NCI-H128 (cell line): ENCODE data around the gene OR1I1.
A peak's percentile ranks its signal among the peaks of the same experiment; 100 is the strongest.
"Not testable (repeated sequence)": the region's sequence is repeated elsewhere in the genome, so short reads cannot be mapped to it uniquely, and the experiment has no call there.

Experiments used
- DNase-seq: peaks from one replicate; lab custom pipeline; 2025; ENCODE audit not compliant: unreplicated experiment; lab: John Stamatoyannopoulos, UW

The OR1I1 gene, protein sequence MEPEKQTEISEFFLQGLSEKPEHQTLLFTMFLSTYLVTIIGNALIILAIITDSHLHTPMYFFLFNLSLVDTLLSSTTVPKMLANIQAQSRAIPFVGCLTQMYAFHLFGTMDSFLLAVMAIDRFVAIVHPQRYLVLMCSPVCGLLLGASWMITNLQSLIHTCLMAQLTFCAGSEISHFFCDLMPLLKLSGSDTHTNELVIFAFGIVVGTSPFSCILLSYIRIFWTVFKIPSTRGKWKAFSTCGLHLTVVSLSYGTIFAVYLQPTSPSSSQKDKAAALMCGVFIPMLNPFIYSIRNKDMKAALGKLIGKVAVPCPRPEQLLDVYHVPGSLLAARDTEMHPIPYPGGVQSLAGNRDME

DNA sequence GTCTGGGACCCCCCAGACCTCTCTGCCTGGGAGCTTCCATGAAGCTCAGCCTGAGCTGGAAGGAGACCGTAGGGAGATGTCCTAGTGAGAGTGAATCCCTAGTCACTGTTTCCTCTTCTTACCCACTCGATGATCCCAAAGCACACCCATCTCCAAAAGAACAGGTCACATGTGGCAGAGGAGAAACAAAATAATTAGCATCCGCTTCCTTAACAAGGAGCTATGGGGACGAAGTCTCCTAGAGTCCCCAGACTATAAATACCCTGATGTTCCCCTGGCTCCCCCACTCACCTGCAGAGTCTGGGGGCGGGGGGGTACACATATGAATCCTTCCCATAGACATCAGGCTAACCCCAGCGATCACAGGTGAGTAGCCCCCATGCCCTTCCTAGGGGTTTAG, at the start of gene OR1I1:
OR1I1 (plus strand) TSS at position 301 of the 400 bp plus-strand sequence. CDS start 4,855 bp downstream, outside the sequence.
- no peak for DNase-seq

DNA sequence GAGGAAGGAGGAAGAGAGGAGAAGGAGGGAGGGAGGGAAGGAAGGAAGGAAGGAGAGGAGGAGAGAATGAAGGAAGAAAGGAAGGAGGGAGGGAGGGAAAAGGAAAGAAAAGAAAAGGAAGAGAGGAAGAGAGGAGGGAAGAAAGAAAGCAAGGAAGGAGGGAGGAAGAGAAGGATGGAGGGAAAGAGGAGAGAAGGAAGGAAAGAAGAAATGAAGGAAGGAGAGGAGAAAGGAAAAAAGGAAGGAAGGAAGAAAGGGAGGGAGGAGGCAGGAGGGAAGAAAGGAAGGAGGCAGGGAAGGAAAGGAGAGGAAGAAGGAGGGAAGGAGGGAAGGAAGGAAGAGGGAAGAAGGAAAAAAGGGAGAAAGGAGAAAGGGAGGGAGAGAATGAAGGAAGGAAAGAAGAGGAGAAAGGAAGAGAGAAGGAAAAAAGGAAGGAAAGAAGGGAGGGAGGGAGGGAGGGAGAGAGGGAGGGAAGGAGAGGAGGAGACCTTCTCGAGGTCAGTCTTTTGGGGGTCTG, 46.2 kb upstream of the OR1I1 start:
- DNase-seq = no peak

DNA sequence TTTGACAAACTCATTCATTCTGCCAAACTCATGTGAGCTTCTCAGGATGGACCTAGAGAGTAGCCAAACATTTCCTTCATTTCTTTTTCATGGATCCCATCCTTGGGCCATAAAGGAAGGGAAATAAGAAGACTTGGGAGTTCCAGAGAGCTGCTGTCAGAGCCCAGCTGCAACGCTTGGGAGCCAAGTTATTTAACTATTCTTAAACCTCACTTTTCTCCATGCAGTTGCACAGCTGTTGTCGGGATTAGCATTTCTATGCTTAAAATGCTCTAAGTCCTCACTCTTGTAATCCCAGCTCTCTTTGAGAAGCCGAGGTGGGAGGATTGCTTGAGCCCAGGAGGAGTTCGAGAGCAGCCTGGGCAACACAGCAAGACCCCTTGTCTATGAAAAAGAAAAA, 44.4 kb upstream of the OR1I1 start:
- no peak for DNase-seq

DNA sequence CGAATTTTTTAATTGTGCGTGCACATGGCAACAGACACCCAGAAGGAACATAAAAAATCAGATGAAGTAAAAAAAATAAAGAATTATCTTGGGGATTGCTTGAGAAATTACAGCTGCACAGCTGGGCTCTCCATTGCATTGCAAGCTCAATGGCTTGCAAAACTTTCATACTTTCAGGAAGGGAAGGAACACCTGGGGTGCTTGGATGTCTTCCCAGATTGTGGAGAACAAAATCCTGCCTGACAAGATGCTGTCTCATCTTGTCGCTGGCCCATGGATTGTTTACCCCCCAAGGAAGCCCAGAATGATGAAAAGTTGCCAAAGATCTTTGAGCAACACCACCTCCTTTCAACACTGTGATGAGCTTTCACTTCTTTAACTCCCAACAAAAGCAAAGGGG, 43.7 kb upstream of the OR1I1 start:
- DNase-seq = no peak

DNA sequence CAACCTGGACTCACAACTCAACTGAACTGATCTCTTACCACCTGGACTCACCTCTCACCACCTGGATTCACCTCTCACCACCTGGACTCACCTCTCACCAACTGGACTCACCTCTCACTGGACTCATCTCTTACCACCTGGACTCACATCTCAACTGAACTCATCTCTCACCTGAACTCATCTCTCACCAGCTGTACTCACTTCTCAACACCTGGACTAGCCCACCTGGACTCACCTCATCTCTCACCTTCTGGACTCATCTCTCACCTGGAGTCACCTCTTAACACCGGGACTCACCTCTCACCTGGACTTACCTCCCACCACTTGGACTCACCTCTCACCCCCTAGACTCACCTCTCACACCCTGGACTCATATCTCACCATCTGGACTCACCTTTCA, 40.0 kb upstream of the OR1I1 start:
- DNase-seq = no peak

DNA sequence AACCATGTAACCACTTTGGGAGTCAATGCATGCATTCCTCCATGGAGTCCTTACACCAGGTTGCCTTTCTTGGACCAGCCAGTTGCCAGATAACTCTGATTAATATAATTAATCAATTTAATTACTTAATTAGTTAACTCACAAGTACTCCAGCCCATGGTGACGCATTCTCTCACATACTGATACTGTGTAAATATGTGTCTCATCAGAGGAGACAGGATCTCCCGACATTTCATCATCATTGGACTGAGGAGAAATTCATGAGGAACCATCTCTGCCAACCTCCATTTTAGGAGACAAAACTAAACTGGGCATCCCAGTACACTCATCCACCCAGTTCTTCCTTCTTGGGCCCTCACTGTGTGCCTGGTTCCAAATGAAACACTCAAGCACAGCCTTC, 39.2 kb upstream of the OR1I1 start:
- no peak for DNase-seq

DNA sequence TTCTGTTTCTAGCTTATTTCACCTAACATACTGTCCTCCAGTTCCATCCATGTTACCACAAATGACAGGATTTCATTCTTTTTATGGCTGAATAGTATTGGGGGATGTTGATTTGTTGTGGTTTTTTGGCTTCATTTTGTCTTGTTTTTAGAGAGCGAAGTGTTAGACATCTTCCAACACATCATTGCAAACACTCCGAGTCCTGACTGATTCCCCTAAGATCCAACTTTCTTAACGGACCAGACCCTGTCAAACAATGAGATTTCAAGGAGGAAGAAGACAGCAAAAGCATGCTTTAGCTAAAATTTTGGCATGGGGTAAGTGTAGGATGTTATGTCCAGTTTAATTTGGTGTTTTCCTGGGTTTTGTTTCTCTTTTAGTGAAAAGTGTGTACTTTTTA, 36.5 kb upstream of the OR1I1 start:
- DNase-seq = no peak

DNA sequence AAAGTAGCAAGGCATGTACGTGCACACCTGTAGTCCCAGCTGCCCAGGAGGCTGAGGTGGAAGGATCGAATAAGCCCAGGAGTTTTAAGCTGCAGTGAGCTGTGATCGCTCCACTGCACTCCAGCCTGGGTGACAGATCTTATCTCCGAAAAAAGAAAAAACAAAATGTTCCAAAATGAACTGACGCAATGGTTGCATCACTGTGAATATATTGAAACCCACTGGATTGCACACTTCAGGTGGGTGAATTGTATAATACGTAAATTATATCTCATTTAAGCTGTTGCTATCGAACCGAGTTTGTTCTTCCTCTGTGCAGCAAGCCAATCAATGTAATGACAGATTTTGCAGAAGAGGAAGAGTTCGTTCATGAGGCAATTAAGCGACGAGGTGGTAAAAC, 34.3 kb upstream of the OR1I1 start:
- no peak for DNase-seq

DNA sequence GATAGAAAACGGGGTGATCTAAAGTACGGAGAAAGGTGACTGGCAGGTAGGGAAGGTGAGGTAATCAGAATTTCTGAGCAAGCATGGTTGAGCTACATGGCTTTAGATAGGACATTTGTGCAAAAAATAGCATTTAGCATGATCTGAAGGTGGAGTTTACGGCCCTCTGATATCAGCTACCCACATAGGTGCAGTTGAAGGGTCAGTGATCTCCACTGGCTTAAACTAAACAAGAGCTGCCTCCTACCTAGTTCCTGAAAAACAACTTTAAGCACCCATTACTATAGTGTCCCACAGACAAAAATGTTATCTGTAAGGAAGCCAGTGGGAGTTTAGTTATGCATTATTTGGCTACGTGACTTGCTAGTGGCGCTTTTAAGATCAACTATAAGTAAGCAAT, 33.9 kb upstream of the OR1I1 start:
- no peak for DNase-seq

DNA sequence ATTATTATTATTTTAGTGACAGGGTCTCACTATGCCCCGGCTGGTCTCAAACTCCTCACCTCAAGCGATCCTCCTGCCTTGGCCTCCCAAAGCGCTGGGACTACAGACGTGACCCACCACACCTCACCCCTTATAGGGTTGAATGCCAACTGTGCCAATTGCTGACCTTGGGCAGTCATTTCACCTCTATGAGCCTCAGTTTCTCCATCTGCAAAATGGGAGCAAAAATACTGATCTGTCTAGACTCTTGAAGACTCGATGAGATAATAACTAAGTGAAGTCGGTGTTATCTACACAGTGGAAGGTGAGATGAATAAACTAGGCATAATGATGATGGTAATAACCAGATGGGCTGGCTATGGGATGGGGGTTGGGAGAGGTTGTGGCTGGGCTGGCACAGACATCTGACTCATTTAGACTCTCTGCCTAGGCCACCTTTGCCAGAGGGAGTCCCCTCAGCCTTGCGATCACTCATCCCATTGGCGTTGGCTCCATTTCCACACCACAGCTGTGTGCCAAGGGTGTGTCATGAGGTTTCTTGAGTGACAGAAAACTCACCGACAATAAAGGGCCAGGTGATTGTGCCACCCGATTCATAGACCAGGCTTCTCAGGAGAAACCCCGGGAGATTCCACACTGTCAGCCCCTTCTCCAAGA, 33.0 kb upstream of the OR1I1 start, which contains the start of gene CASP14:
CASP14 (plus strand) TSS at position 596 of the 657 bp plus-strand sequence. CDS start 2,772 bp downstream, outside the sequence.
- DNase-seq = no peak

DNA sequence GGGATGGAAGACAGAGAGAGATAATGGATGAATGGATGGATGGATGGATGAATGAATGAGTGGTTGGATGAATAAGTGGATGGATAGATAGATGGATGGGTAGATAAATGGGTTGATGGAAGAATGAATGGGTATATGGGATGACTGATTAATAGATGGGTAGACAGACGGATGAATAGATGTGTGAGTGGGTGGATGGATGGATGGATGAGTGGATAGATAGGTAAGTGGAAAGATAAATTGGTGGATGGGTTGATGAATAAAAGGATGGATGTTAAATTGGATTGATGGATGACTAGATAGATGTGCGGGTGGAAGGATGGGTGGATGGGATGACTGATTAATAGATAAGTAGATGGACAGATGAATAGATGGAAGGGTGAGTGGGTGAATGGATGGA, 31.4 kb upstream of the OR1I1 start:
- DNase-seq = no peak

DNA sequence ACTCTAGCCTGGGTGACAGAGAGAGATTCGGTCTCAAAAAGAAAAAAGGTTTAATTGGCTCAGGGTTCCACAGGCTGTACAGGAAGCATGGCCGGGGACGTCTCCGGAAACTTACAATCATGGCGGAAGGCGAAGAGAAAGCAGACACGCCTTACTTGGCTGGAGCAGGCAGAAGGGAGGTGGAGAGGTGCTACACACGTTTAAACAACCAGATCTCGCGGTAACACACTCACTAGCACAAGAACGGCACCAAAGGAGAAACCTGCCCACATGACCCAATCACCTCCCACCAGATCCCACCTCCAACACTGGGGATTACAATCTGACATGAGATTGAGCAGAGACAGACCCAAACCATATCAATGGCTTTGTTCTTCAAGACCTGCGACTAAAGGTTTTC, 20.0 kb upstream of the OR1I1 start:
- no peak for DNase-seq

DNA sequence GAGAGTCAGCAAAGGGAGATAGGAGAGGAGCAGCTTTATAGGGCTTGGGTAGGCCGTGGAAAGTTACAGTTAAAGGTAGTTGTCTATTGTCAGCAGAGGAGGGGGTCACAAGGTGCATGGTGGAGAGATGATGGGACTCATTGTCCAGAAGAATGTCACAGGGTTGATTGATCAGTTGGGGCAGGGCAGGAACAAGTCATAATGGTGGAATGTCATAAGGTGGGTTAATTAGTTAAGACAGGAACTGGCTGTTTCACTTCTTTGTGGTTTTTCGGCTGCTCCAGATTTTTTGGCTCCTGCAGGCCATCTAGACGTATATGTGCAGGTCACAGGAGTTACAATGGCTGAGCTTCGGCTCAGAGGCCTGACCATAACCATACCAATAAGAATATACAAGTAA, 11.6 kb upstream of the OR1I1 start:
- not testable (repeated sequence) for DNase-seq

DNA sequence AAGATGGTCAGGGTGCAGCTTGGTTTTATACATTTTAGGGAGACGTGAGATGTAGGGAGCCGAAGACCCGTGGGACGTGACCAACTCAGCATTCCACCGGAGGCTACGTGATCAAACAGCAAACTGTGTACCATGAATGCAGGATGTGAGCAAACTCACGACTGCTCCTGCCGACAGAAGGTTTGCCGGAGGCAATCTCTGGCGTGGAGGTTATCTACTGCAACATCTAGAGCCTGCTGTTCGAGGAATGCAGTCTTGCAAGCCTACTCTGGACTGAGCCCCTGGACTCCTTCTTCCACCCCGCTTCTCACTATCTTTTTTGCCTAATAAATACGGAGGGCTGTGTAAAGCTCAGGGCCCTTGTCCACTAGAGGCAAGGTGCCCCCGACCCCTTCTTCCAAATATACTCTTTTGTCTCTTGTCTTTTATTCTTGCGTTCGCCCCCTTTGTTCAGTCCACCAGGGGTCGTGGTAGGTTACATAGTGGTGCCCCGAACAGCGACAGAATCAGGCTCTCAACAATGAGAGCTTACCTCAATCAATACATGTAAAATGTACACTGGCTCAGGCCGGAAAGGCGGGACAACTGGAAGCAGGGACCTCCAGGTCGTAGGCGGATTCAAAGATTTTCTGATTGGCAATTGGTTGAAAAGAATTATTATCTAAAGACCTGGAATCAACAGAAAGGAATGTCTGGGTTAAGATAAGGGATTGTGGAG, 8.9 kb upstream of the OR1I1 start:
- DNase-seq = no peak

DNA sequence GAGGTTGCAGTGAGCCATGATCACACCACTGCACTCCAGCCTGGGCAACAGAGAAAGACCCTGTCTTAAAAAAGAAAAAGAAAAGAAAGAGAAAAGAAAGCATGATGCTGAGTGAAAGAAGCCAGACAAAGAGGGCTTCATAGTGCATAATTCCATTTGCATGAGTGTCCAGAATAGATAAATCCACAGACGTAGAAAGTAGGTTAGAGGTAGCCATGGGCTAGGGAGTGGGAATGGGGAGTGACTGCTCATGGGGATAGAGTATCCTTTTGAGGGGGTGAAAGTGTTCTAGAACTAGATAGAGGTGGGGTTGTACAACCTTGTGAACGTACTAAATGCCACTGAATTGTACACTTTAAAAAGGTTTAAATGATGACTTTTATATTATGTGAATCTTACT, 7.6 kb upstream of the OR1I1 start:
- no peak for DNase-seq

DNA sequence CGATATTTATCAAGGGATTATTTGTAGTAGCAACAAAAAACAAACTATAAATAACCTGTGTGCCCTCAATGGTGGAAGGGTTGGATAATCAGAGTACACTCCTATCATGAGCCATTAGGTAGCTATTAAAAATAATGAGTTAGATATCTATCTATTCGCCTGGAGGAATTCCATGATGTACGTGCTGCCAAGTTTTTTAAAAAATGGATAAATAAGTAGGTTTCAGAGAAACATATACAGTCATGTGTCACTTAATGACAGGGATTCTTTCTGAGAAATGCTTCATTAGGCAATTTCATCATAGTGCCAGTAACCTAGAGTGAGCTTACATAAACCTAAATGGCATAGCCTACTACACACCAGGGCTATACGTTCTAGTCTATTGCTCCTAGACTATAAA, 6.2 kb upstream of the OR1I1 start:
- no peak for DNase-seq

DNA sequence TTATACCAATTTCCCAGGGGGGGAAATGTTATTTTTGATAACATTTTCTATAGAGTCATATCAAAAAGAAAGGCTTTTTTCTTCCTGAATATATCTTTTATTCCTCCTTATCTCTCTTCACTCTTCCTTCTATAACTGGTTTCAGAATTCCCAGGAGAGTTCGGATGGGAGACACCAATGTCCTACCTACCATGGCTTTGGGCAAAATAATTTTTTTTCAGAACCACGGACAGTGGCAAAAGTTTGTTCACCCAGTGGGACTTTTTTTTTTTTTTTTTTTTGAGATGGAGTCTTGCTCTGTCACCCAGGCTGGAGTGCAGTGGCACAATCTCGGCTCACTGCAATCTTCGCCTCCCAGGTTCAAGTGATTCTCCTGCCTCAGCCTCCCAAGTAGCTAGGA, 2.0 kb upstream of the OR1I1 start:
- DNase-seq = not testable (repeated sequence)

DNA sequence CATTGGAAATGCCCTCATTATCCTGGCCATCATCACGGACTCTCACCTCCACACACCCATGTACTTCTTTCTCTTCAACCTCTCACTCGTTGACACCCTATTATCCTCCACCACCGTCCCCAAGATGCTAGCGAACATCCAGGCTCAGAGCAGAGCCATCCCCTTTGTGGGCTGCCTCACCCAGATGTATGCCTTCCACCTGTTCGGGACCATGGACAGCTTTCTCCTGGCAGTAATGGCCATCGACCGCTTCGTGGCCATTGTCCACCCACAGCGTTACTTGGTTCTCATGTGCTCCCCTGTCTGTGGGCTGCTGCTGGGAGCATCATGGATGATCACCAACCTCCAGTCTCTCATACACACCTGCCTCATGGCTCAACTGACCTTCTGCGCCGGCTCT, 5.2 kb downstream of the OR1I1 start:
- no peak for DNase-seq

DNA sequence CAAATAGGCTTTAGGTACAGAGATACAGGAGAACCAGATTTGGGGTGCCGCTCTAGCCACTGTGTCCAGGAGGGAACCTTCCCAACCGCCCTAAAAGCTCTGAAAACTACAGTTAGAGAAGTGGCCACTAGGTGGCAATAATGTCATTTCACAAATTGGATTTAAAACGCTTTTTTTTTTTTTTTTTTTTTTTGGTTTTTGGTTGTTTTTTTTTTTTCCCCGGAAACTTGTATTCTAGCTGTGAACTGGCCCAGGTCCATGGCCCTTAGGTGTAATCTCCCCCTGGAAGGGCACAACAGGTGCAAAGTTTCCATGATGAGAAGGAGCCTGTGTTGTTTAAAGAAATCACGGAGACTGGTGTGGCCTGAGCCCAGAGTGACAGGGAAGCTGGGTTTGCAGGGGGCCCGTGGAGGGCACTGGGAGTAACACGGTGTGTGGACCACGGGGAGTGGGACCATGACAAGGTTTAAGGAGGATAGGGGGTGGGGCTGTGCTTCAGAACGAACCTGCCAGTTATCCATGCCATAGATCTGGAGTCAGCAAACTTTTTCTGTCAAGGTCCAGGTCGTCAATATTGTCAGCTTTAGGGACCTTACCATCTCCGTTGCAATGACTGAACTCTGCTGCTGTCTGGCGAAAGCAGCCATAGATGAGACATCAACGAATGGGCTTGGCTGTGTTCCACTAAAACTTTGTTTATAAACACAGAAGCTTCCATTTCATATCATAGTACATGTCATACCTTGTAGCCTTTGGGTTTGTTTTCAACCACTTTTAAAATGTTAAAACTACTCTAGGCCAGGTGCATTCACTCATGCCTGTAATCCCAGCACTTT, 10.1 kb downstream of the OR1I1 start:
- DNase-seq = peak; percentile 25

DNA sequence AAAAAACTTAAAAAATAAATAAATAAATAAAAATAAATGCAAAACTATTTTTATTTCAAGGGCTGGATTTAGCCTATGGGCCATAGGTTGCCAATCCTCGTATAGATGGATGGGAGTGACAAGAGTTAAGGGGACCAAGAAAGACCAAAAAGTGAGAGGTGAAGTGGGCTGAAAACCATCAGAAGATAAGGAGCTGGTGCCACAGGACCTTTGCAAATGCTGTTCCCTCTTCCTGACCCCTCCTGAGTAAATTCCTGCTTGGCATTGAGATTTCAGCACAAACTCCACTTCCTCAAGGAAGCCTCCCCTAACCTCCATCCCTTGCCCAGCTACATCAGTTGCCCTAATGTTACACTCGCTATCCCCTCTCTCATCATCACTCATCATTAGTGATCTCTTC, 11.0 kb downstream of the OR1I1 start:
- DNase-seq = no peak

DNA sequence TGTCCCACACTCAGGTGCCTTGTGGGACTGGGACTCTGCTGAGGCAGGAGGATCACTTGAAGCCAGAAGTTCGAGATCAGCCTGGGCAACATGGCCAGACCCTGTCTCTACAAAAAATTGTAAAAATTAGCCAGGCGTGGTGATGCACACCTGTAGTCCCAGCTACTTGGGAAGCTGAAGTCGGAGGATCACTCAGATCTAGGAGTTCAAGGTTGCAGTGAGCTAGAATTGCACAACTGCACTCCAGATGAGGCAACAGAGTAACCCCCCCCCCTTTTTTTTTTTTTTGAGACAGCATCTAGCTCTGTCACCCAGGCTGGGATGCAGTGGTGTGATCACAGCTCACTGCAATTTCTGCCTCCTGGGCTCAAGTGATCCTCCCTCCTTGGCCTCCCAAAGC, 14.2 kb downstream of the OR1I1 start:
- DNase-seq = no peak
